Urinary bladder (tissue), 4 donors: ENCODE results near the gene HAGHL. TPM values are rescaled to one million over a fixed set of nuclear protein-coding genes. Genes with fewer than 3 reads are reported as not detected.

Experiments used
- DNase-seq: peaks from one replicate; pipeline ENCODE4 v3.0.0-alpha.2; 2015; ENCODE audit errors: extremely low spot score
- H3K27ac ChIP-seq: one replicate; pipeline ENCODE4 v1.5.1; 2013; ENCODE audit warnings: low read depth, mild to moderate bottlenecking, moderate library complexity
- H3K36me3 ChIP-seq: one replicate; pipeline ENCODE4 v1.6.1; 2013; ENCODE audit warnings: mild to moderate bottlenecking, moderate library complexity; ENCODE audit not compliant: insufficient read depth
- H3K4me1 ChIP-seq: one replicate; pipeline ENCODE4 v1.6.1; 2013; ENCODE audit warnings: mild to moderate bottlenecking, moderate library complexity; ENCODE audit not compliant: insufficient read depth
- H3K4me3 ChIP-seq: one replicate; pipeline ENCODE4 v1.5.1; 2013; ENCODE audit warnings: low read depth, low read length
- WGBS: extraction: QIAGEN DNeasy Blood & Tissue Kit; methylation state at CpG from one replicate; pipeline ENCODE4 v1.1.7; 2013; 5-methylcytosine and 5-hydroxymethylcytosine counted together
- polyA plus RNA-seq: library from polyadenylated mRNA; stranded (reverse); fragments of 200-250 nt; gene quantifications from one replicate; pipeline ENCODE4 v1.2.3, GENCODE V29; 2013
- total RNA-seq: library from RNA; depleted of rRNA; stranded (reverse); fragments of >200 nt; gene quantifications from one replicate; pipeline ENCODE4 v1.2.3, GENCODE V29; 2014
- donor health status: healthy with polysubstance abuse.
- donor health status: healthy.

HAGHL gene
- total and polyA plus RNA-seq, 2 donors: 1.1 to 3.5 TPM

- no peaks in the 10 kb centered on the region for H3K4me1 ChIP-seq
- no peaks in the 10 kb centered on the region for H3K36me3 ChIP-seq
- no peak overlapping the region for H3K27ac ChIP-seq
- 78% methylated on average over 23 of the region's 23 CpGs for WGBS
- DNase-seq: no peak
- no peak overlapping the region for H3K4me3 ChIP-seq
These were observed 1.3 kb upstream of the HAGHL start for GRCh38 chr16:725463-726187.

- H3K4me1 ChIP-seq: no peaks in the 10 kb centered on the region
- H3K36me3 ChIP-seq: no peaks in the 10 kb centered on the region
- no peak overlapping the region for H3K4me3 ChIP-seq
- no peak for DNase-seq
- WGBS: 14% methylated on average over 9 of the region's 9 CpGs
- H3K27ac ChIP-seq: no peak overlapping the region
These were observed 793 bp upstream of the HAGHL start for GRCh38 chr16:726188-726437.

GRCh38 chr16:727291-727977, 528 bp downstream of the HAGHL start:
- Histone ChIP-seq H3K4me1 (no peaks in the 10 kb centered on the region), H3K4me3 (peak overlapping the region; percentile 45), H3K36me3 (no peaks in the 10 kb centered on the region), H3K27ac (peak overlapping the region; percentile 12)
- WGBS: under 1% methylated on average over 61 of the region's 61 CpGs
- no peak for DNase-seq

GRCh38 chr16:728131-728889, 1.4 kb downstream of the HAGHL start:
- WGBS: 1% methylated on average over 80 of the region's 80 CpGs
- DNase-seq: no peak
- Histone ChIP-seq H3K4me3 (peak overlapping the region; percentile 45), H3K27ac (no peak overlapping the region), H3K4me1 (no peaks in the 10 kb centered on the region), H3K36me3 (no peaks in the 10 kb centered on the region)

GRCh38 chr16:728890-729744, 2.2 kb downstream of the HAGHL start:
- 59% methylated on average over 55 of the region's 55 CpGs for WGBS
- DNase-seq: no peak
- Histone ChIP-seq H3K36me3 (no peaks in the 10 kb centered on the region), H3K4me3 (no peak overlapping the region), H3K4me1 (no peaks in the 10 kb centered on the region), H3K27ac (no peak overlapping the region)

- no peak overlapping the region for H3K4me3 ChIP-seq
- 86% methylated on average over 37 of the region's 37 CpGs for WGBS
These were observed 3.1 kb downstream of the HAGHL start for GRCh38 chr16:729768-730665.

GRCh38 chr16:730666-731509, 4.0 kb downstream of the HAGHL start:
- no peaks in the 10 kb centered on the region for H3K36me3 ChIP-seq
- no peak overlapping the region for H3K27ac ChIP-seq
- no peaks in the 10 kb centered on the region for H3K4me1 ChIP-seq
- 88% methylated on average over 22 of the region's 22 CpGs for WGBS
- H3K4me3 ChIP-seq: no peak overlapping the region
- no peak for DNase-seq

More at GRCh38 chr16:729768-730665, 3.1 kb downstream of the HAGHL start:
- H3K27ac ChIP-seq: no peak overlapping the region
- no peaks in the 10 kb centered on the region for H3K4me1 ChIP-seq
- DNase-seq: no peak
- H3K36me3 ChIP-seq: no peaks in the 10 kb centered on the region

GRCh38 chr16:732332-732731, 5.4 kb downstream of the HAGHL start:
- Histone ChIP-seq H3K27ac (no peak overlapping the region), H3K4me3 (no peak overlapping the region), H3K36me3 (no peaks in the 10 kb centered on the region), H3K4me1 (no peaks in the 10 kb centered on the region)
- 94% methylated on average over 12 of the region's 12 CpGs for WGBS
- no peak for DNase-seq

GRCh38 chr16:732936-733335, 6.0 kb downstream of the HAGHL start:
- Histone ChIP-seq H3K27ac (no peak overlapping the region), H3K4me1 (no peaks in the 10 kb centered on the region), H3K36me3 (no peaks in the 10 kb centered on the region), H3K4me3 (no peak overlapping the region)
- 86% methylated on average over 13 of the region's 13 CpGs for WGBS
- no peak for DNase-seq

GRCh38 chr16:733382-734207, 6.7 kb downstream of the HAGHL start:
- no peaks in the 10 kb centered on the region for H3K36me3 ChIP-seq
- WGBS: 82% methylated on average over 34 of the region's 34 CpGs

GRCh38 chr16:734208-734980, 7.5 kb downstream of the HAGHL start:
- WGBS: 92% methylated on average over 49 of the region's 49 CpGs
- H3K4me3 ChIP-seq: no peak overlapping the region

More at GRCh38 chr16:733382-734207, 6.7 kb downstream of the HAGHL start:
- H3K4me3 ChIP-seq: no peak overlapping the region
- no peak overlapping the region for H3K27ac ChIP-seq
- H3K4me1 ChIP-seq: no peaks in the 10 kb centered on the region
- no peak for DNase-seq

More at GRCh38 chr16:734208-734980, 7.5 kb downstream of the HAGHL start:
- no peak overlapping the region for H3K27ac ChIP-seq
- no peak for DNase-seq
- H3K36me3 ChIP-seq: no peaks in the 10 kb centered on the region
- no peaks in the 10 kb centered on the region for H3K4me1 ChIP-seq
